ENCODE results near the gene CRELD2.

CRELD2 gene

DNA sequence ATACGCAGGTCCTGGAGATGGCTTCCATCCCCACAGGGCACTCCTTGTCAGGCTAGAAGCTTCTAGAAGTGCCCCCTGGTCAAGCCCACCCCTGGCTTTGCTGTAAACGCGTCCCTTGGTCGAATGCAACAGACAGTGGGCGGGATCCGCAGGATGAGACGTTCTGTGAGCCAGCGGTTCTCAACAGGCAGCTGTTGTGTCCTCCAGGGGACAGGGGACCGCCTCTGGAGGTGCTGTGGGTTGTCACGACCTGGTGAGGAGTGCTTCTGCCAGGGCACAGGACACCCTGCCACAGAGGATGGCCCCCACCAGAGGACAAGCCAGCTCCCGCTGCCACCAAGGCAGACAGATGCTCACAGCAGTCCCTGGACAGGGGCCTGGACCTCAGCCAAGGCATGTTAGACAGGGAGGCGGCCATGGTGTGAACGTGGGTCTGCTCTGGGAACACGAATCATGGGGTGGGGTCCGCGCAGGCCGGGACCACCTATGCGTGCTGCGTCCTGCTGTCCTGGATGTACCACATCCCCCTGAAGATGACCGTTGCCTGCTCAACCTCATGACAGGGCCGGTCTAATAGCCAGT, 11.7 kb downstream of the CRELD2 start:
- DNase-seq (ENCODE audit: low read depth in 2 of 2): no peak

DNA sequence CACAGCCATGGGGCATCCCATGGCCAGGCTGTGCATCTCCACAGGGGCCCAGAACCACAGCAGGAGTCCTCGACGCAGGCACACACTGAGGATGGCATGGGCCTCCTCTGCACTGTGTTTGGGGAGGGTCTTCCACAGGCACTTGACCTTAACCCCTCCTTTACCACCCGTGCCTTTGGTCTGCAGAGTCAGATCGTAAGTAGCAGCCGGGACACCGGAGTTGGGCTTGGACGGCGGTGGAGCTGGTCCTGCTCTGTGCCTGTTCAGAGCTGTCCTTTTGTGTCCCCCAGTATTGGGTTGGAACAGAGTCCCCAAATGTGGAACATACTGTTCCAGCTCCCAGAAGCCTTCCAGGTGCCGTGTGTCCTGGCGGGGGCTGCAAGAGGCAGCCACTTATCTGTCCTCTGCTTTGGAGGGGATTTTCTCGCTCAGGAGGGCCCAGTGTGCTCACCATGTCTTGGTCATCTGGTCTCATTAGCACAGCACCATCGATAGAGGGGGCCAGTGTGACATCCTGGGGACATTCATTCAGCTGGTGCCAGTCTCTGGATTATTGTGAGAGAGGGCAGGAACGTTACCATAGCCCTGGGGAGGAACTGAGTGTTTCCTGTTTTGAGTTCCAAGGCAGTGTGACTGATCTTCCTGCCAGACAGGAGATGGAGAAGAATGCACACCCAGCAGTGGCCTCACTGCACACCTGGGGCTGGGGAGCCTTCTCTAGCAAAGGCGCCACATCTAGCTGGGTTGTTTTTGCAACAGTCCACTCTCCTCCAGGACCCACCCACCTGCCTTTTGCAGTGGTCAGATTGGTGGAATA, 12.4 kb downstream of the CRELD2 start:
- no peak for DNase-seq (ENCODE audit: low read depth in 2 of 2)

- DNase-seq (ENCODE audit: low read depth in 2 of 2): no peak
Measured at GRCh38 chr22:49933236-49934159, 15.1 kb downstream of the CRELD2 start.

DNA sequence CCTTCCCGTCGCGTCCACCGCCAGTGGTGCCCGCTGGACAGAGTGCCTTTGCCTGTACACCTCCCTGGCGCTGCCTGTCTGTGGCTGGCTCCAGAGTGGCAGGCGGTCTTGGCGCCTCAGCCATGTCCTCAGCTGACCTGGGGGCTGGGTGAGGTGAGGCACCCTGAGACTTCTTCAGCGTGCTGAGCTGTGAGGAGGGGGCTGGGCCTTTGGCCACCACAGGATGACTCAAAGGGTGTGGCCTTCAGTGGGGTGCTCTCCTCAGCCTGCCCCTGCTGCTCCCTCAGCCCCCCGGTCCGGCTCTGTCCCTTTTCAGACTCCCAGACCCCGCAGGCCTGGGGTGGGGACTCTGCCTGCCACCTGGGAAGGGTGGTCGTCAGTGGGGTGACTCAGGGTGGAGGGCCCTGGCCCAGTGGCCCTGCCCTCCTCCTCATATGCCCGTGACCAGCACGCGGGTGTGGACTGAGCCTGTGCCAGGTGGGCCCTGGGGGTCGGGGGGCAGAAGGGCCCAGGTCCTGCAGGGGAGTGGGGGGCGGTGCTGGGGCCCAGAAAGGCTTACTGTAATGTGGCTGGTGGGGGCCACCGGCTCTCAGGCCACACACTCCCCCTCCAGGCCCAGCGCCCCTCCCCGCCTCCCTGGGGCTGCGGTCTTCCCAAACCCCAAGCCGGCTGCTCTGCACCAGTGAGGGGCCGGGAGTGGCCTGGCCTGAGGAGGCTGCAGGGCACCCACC, 15.9 kb downstream of the CRELD2 start:
- DNase-seq (ENCODE audit: low read depth in 2 of 2): no peak

- DNase-seq (ENCODE audit: low read depth in 2 of 2): peak; percentile 32 to 44
Measured at GRCh38 chr22:49934891-49935557, 16.6 kb downstream of the CRELD2 start.

GRCh38 chr22:49935561-49935960, 17.1 kb downstream of the CRELD2 start:
- DNase-seq (ENCODE audit: low read depth in 2 of 2): no peak

DNA sequence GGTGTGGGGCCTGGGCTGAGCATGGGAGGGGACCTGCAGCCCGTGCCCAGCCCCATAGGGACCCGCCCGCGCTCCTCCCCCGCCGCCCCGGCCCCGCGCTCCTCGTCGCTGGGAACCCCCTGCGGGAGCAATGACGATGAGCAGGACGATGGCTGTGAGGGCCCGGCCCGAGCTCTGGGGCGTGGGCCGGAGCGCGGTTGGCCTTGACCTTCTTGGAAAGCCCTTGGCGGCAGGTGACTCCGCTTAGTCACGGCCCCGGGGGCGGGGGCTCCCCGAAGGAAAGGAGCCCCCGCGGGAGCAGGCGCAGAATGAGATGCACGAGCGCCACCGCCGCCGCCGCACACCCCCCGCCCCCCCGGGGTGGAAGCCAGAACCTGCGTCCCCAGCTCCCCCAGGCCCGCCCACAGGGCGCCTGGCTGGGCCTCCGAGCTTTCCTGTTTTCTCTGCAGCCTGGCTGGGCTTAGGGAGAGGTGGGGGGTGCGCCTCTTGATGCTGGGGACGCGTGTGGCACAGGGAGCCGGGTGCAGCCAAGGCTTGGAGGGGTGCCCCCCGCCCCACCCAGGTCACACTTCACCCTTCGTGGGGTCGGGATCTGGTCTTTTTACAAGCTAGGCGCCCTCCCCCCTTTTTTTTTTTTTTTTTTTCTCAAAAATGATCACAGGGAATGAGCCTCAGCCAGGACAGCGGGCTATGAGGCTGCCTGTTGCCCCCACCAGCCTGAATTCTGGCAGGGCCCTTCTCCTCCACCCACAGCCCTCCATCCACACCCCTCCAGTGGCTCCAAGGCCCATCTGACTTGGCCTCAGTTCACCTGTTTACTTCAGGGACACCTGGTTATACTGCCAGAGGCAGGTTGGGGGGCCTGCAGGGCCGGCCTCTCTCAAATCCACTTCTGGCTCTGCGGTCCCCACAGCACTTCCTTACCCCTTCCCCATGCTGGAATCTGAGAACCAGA, 17.9 kb downstream of the CRELD2 start:
- peak in 1 of 2 experiments; percentile 38 for DNase-seq (ENCODE audit: low read depth in 2 of 2)

DNA sequence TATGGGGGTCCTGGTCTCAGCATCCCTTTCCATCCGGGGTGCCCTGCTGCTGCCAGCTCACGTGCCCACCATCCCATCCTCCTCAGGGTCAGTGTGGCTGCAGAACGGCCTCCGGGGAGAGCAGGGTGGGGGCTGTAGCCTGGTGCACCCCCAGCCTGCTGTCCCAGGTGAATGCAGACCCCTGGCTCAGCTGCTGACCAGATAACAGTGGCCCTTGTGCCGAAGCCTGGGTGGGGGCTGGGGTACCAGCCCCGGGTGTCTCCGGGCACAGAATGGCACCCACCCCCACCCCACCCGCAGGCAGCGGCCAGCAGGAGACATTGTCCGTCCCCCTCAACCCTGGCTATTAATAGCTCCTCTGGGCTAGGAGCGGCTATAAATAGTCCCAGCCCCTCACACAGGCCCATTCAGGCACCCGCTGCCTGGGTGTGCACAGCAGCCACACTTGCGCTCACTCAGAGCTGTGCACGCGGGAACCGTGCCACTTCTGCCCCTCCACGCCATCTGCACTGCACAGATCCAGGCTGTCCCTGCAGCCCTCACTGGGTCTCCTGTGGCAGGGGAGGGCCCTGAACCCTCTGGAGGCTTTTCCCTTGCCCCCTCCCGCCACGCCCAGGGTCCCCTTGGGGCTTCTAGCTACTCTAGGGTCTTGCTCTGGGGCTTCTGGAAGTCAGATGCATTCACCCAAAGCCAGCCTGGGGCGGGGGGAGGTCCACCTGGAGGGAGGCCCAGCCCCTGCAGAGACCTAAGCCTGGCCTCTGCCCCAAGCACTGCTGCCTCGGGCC, 18.7 kb downstream of the CRELD2 start:
- no peak for DNase-seq (ENCODE audit: low read depth in 2 of 2)

DNA sequence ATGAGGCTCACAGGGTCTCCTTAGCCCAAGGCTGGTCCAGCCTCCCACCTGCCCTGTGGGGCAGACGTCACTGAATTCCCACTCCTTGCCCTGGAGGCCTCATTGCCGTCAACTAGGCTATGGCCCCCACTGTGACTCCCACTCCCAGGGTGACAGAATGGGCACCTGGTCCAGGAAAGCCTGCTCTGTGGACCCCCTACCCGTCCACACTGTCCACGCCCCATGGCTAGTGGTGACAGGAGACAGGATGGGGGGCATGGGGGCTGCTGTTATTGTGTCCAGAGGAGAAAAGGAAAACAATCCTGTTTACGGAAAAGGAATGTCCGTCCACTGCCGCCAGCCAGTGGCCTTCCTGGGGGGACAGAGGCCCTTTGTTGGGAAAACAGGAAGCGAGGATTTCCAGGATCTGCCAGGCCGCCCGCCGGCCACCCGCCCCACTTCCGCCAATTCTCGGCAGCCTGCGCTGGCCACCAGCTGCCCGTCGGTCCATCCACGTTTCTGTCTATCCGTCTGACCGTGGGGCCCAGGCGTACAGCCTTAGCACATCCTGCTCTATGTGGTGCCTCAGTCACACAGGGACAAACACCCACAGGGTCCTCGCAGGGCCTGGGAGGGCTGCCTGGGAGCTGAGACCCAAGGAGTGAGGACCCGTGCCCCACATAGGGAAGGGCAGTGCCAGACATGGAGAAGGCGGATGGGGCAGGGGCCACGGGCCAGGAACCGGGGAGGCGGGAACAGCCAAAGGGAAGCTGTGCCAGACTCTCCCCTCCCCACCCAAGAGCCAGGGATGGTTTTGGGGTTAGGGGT, 19.5 kb downstream of the CRELD2 start:
- no peak for DNase-seq (ENCODE audit: low read depth in 2 of 2)

DNA sequence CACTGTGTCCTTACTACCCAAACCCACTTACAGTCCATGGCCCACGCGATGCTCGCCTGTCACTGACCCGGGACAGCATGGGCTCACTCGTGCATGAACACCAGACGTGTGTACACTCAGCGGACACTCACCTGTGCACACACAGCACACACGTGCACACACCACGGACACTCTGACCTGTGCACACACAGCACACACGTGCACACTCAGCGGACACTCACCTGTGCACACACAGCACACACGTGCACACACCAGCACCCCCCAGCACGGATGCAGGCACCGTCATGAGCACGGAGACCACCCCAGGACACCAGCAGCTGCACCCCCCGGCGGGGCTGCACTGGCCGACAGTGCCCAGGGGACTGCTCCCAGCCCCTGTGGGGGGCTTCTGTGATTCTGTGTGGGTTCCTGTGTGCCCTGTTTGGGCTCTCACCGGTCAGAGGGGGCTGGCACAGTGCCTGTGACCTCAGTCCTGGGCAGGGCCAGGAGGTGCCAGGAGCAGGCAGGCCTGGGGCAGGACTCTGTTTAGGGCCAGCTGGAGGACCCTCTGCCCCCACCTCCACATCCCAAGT, 20.2 kb downstream of the CRELD2 start:
- DNase-seq (ENCODE audit: low read depth in 2 of 2): no peak

DNA sequence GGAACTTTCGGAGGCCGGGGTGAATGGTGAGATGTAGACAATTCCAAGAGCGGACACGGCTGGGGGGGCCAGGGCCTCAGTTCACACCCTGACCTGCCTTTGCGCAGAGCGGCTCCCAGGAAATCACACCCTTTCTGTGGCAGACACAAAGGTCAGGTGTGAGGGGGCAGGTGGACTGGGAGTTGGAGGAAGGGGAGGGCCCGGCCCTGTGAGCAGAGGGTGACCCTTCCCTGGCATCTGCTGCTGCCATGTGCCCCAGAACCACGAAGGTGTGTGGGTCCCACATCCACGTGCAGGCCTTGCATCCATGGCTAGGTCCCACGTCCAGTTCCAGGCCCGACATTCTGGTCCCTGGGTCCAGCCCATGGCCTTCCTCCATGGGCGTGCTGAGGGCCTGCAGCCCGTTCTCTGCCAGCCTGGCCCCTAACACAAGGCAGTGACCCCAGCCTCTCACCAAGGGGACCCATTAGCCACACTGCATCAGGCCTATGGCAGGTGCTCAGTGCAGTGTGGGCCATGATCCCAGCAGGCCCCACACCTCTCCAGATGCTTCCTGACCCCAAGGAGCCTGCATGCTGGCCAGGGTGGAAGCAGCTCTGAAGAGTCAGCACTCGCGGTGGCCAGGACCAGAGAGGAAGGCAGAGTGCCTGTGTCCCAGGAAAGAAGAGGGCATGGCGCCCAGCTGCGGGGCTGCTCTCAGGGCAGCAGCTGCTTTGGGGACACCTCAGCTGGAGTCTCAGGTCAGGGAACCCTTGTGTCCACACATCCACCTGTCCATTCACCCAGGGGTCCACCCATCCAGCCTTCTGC, 23.3 kb downstream of the CRELD2 start:
- no peak for DNase-seq (ENCODE audit: low read depth in 2 of 2)

DNA sequence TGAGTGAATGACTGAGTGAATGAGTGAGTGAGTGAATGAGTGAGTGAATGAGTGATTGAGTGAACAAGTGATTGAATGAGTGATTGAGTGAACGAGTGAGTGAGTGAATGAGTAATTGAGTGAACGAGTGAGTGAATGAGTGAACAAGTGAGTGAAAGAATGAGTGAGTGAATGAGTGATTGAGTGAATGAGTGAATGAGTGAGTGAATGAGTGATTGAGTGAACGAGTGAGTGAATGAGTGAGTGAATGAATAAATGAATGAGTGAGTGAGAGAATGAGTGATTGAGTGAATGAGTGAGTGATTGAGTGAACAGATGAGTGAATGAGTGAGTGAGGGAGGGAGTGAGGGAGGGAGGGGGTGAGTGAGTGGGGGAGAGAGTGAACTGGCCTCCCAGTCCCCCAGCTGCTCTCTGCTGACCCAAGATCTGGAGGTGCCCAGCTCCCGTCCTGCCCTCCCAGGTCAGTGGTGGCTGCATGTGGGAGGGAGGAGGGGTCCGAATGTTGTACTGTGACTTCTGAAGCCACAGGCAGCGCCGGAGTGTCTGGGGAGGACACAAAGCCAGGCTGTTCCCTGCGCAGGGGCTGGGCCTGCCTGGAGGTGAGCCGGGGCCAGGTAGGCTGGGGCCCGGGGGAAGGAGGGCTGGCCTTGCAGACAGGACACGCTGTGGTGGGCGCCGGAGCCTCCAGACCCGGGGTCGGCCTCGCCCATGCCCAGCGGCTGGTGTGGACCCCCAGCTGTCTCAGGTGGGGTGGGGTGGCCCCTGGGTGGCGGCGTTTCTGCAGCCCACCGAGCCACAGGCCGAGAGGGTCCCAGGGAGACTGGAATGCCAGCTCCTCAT, 24.4 kb downstream of the CRELD2 start:
- no peak for DNase-seq (ENCODE audit: low read depth in 2 of 2)

DNA sequence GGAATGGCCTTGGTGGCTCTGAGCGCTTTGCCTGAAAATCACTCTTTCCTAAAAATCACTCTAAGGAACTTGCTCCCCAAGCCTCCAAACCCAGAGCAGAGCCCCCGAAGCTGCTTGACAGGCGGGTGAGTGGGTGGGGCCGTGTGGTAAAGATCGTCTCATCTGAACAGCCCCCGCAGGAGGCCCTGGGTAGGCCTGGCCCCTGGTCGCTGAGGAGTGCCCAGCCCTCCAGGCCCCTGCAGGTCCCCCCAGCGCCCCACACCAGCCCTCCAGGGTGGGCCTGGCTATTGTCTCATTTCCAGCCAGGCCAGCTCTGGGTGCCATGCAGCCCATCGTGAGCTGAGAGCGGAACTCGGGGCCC, 25.0 kb downstream of the CRELD2 start:
- no peak for DNase-seq (ENCODE audit: low read depth in 2 of 2)

- DNase-seq (ENCODE audit: low read depth in 2 of 2): no peak
Measured at GRCh38 chr22:49943771-49944398, 25.5 kb downstream of the CRELD2 start.

DNA sequence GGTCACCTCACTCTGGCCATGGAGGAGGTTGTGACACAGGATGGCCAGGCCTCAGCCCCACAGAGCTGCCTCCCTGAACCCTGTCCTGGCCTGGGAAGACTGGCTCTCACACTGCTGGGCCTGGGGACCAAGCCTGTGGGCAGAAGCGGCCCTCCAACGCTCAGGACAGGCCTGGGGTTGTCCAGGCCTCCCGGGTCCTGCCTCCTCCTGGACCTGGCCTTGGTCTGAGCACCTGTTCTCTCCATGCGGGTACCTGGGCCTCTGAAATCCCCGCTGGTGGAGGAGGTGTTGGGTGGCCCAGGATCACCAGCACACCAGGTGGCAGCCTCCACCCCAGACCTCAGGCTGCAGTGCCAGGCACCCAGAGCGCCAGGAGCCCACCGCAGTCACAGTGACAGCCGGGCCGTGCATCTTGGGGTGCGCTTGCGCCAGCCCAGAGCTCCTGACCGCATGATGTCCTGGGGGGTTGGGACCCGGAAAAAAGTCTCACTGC, 26.0 kb downstream of the CRELD2 start:
- no peak for DNase-seq (ENCODE audit: low read depth in 2 of 2)

All from fibroblast of skin of left quadriceps (primary cell).